Fibroblast of peridontal ligament (primary cell): ENCODE measurements around the gene CACFD1.

Experiments used
- DNase-seq: peaks from one replicate; pipeline ENCODE4 v3.0.0-alpha.2; 2010; ENCODE audit errors: extremely low read depth

Gene CACFD1

GRCh38 chr9:133459476-133460404 lies at the start of gene CACFD1:
Gene CACFD1, plus strand, starts transcription at chr9:133459978. Its CDS starts 89 bp downstream, at chr9:133460067.
- DNase-seq: peak; percentile 75

- DNase-seq: no peak
These were observed 44.6 kb upstream of the CACFD1 start for GRCh38 chr9:133415170-133415569.

- DNase-seq: peak; percentile 87
These were observed 42.0 kb upstream of the CACFD1 start, which contains the start of gene REXO4 for GRCh38 chr9:133417541-133418461. Gene REXO4, minus strand, starts transcription at chr9:133418010. Its CDS starts 166 bp downstream, at chr9:133417844.

GRCh38 chr9:133419005-133419404 lies 40.8 kb upstream of the CACFD1 start:
- DNase-seq: no peak

GRCh38 chr9:133420392-133420827 lies 39.4 kb upstream of the CACFD1 start:
- DNase-seq: no peak

GRCh38 chr9:133421615-133422542 lies 37.9 kb upstream of the CACFD1 start, which contains the start of gene ADAMTS13:
Gene ADAMTS13, plus strand, starts transcription at chr9:133422367. Its CDS starts 77 bp downstream, at chr9:133422444.
- no peak for DNase-seq

GRCh38 chr9:133423216-133423615 lies 36.6 kb upstream of the CACFD1 start:
- peak; percentile 11 for DNase-seq

- DNase-seq: no peak
These were observed 35.6 kb upstream of the CACFD1 start for GRCh38 chr9:133424187-133424586.

GRCh38 chr9:133425049-133425632 lies 34.6 kb upstream of the CACFD1 start:
- DNase-seq: no peak

GRCh38 chr9:133426011-133426410 lies 33.8 kb upstream of the CACFD1 start:
- DNase-seq: no peak

- DNase-seq: no peak
These were observed 32.0 kb upstream of the CACFD1 start for GRCh38 chr9:133427658-133428348.

- DNase-seq: no peak
These were observed 31.1 kb upstream of the CACFD1 start for GRCh38 chr9:133428617-133429101.

GRCh38 chr9:133429214-133429613 lies 30.6 kb upstream of the CACFD1 start:
- DNase-seq: no peak

GRCh38 chr9:133429641-133430161 lies 30.1 kb upstream of the CACFD1 start:
- DNase-seq: no peak

- DNase-seq: no peak
These were observed 29.5 kb upstream of the CACFD1 start for GRCh38 chr9:133430244-133430643.

- no peak for DNase-seq
These were observed 26.4 kb upstream of the CACFD1 start for GRCh38 chr9:133433351-133433843.

- no peak for DNase-seq
These were observed 23.1 kb upstream of the CACFD1 start for GRCh38 chr9:133436681-133437080.

GRCh38 chr9:133437753-133438531 lies 21.8 kb upstream of the CACFD1 start:
- DNase-seq: no peak

GRCh38 chr9:133439337-133439736 lies 20.4 kb upstream of the CACFD1 start:
- DNase-seq: no peak
